PC-3 (cell line): ENCODE results near the gene BHLHE40. TPM values are rescaled to one million over a fixed set of nuclear protein-coding genes. Genes with fewer than 3 reads are reported as not detected.
"Not testable (repeated sequence)": the region's sequence is repeated elsewhere in the genome, so short reads cannot be mapped to it uniquely, and the experiment has no call there.

Experiments
- ATAC-seq: fragments of 200-7000 bp; cut with Tn5 transposase; 2 replicates; pipeline ENCODE4 v1.9.1; 2020; ENCODE audit warnings: mild to moderate bottlenecking, moderate library complexity
- BruUV-seq: library from RNA; stranded (reverse); fragments of 400-500 nt; replicated peaks from 2 replicates; lab custom pipeline; 2021; lab: Mats Ljungman, UMichigan
- CTCF ChIA-PET: fragments of 300-600 bp; sonication (Branson Sonifier 250); formaldehyde crosslinking; loops from one replicate; lab custom pipeline; 2022; ENCODE audit warnings: antibody characterized with exemption; lab: Charles Lee
- POLR2A ChIA-PET: fragments of 300-600 bp; sonication (Branson Sonifier 250); formaldehyde crosslinking; loops from one replicate; lab custom pipeline; 2022; ENCODE audit warnings: antibody characterized with exemption; ENCODE audit not compliant: unreplicated experiment; lab: Charles Lee
- DNase-seq: peaks from one replicate; pipeline ENCODE4 v3.0.0-alpha.2; 2015
- H2AFZ ChIP-seq: fragments of 300-600 bp; sonication (generic); 2 replicates; pipeline ENCODE4 v1.6.0; 2016; ENCODE audit warnings: antibody characterized with exemption, low read length
- H3F3A ChIP-seq: fragments of 300-600 bp; sonication (generic); one replicate; pipeline ENCODE4 v1.6.0; 2017; ENCODE audit warnings: antibody characterized with exemption, low read length, control low read depth, mild to moderate bottlenecking; ENCODE audit not compliant: unreplicated experiment
- H3K27ac ChIP-seq: fragments of 300-600 bp; sonication (generic); 2 replicates; pipeline ENCODE4 v1.5.1; 2016; ENCODE audit warnings: mild to moderate bottlenecking, low read length
- H3K27me3 ChIP-seq: fragments of 300-600 bp; sonication (generic); 2 replicates; pipeline ENCODE4 v1.6.1; 2016; ENCODE audit warnings: low read length, mixed read lengths
- H3K36me3 ChIP-seq: fragments of 300-600 bp; sonication (generic); 2 replicates; pipeline ENCODE4 v1.6.1; 2016; ENCODE audit warnings: low read depth, mixed run types, low read length, mixed read lengths
- H3K4me1 ChIP-seq: fragments of 300-600 bp; sonication (generic); 2 replicates; pipeline ENCODE4 v1.5.1; 2016; ENCODE audit warnings: low read length; ENCODE audit not compliant: insufficient read depth
- H3K4me2 ChIP-seq: fragments of 300-600 bp; sonication (generic); 2 replicates; pipeline ENCODE4 v1.6.0; 2016; ENCODE audit warnings: low read length
- H3K4me3 ChIP-seq: fragments of 300-600 bp; sonication (generic); 2 replicates; pipeline ENCODE4 v1.5.1; 2016; ENCODE audit warnings: mild to moderate bottlenecking, low read length, mixed read lengths
- H3K79me2 ChIP-seq: fragments of 300-600 bp; sonication (generic); 2 replicates; pipeline ENCODE4 v1.6.1; 2017; ENCODE audit warnings: low read length, mixed read lengths
- H3K9ac ChIP-seq: fragments of 300-600 bp; sonication (generic); 2 replicates; pipeline ENCODE4 v1.6.0; 2016; ENCODE audit warnings: mild to moderate bottlenecking, low read length
- H3K9me2 ChIP-seq: fragments of 300-600 bp; sonication (generic); replicated peaks from 2 replicates; pipeline ENCODE4 v1.6.1; 2016; ENCODE audit warnings: mixed run types, low read length, mixed read lengths
- H3K9me3 ChIP-seq: fragments of 300-600 bp; sonication (generic); 2 replicates; pipeline ENCODE4 v1.6.1; 2016; ENCODE audit warnings: low read length, mixed read lengths
- H4K20me1 ChIP-seq: fragments of 300-600 bp; sonication (generic); 2 replicates; pipeline ENCODE4 v1.6.1; 2016; ENCODE audit warnings: low read length, mixed read lengths
- EZH2 ChIP-seq: fragments of 300-600 bp; sonication (generic); IDR thresholded peaks from one replicate; pipeline ENCODE4 v1.6.1; 2017; ENCODE audit warnings: antibody characterized with exemption, mild to moderate bottlenecking, low read length; ENCODE audit not compliant: unreplicated experiment
- EZH2phosphoT487 ChIP-seq: fragments of 300-600 bp; sonication (generic); IDR thresholded peaks from 2 replicates; pipeline ENCODE4 v1.6.1; 2018; ENCODE audit warnings: mild to moderate bottlenecking, antibody characterized with exemption, low read length, borderline replicate concordance
- intact Hi-C: fragments of 100-400 bp; cut with micrococcal nuclease; formaldehyde crosslinking; loops from 2 replicates; pipeline ENCODE4 v1.9.0; 2023
- total RNA-seq: library from RNA; depleted of rRNA; stranded (reverse); fragments of >200 nt; gene quantifications from 2 replicates; pipeline ENCODE4 v1.2.3, GENCODE V29; 2014
- TF ChIP-seq, protein P1 (sequence below): fragments of 300-600 bp; sonication (generic); conservative IDR thresholded peaks from 2 replicates; pipeline ENCODE4 v1.5.1; 2017; ENCODE audit warnings: antibody characterized with exemption, low read depth, mild to moderate bottlenecking, low read length

Gene BHLHE40
- total RNA-seq, 1 experiment from 2014 or later = 256 TPM

DNA sequence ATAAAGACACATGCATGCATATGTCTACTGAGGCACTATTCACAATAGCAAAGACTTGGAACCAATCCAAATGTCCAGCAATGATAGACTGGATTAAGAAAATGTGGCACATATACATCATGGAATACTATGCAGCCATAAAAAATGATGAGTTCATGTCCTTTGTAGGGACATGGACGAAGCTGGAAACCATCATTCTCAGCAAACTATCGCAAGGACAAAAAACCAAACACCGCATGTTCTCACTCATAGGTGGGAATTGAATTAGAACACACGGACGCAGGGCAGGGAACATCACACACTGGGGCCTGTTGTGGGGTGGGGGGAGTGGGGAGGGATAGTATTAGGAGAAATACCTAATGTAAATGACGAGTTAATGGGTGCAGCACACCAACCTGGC, 7.8 kb upstream of the BHLHE40 start:
- H3K27me3 ChIP-seq, H3K9me2 ChIP-seq, ATAC-seq, H3K4me2 ChIP-seq, H3K27ac ChIP-seq, H3F3A ChIP-seq, H3K36me3 ChIP-seq, H3K9me3 ChIP-seq, DNase-seq, H2AFZ ChIP-seq, H3K4me1 ChIP-seq, CTCF ChIA-PET, H3K9ac ChIP-seq, H4K20me1 ChIP-seq, POLR2A ChIA-PET, BruUV-seq, H3K4me3 ChIP-seq, intact Hi-C loops, H3K79me2 ChIP-seq: not testable (repeated sequence)

DNA sequence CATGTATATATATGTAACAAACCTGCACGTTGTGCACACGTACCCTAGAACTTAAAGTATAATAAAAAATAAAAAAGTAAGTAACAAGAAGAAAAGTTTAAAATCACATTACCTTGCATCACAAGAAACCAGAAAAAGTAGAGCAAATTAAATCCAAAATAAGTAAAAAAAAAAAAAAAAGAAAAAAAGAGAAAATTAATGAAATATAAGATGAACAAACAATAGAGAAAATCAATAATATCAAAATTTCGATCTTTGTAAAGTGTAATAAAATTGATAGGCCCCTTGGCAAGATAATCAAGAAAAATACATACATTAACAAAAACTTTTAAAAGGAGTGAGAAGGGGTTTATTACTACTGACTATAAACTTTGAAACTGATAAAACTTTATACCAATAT, 7.4 kb upstream of the BHLHE40 start:
- Histone ChIP-seq H3K36me3 (no peaks in the 10 kb centered on the region), H3K27me3 (no peaks in the 10 kb centered on the region), H3K9me3 (no peaks in the 10 kb centered on the region), H3F3A (no peaks in the 10 kb centered on the region), H3K4me1 (peaks cover under 1% of the 10 kb centered on the region), H3K4me2 (no peak overlapping the region), H2AFZ (no peak overlapping the region), H4K20me1 (no peaks in the 10 kb centered on the region), H3K9me2 (no peaks in the 10 kb centered on the region), H3K27ac (no peak overlapping the region), H3K79me2 (no peaks in the 10 kb centered on the region), H3K4me3 (no peak overlapping the region), H3K9ac (no peak overlapping the region)
- TF ChIP-seq EZH2phosphoT487 = no peak
- TF ChIP-seq, protein P1, sequence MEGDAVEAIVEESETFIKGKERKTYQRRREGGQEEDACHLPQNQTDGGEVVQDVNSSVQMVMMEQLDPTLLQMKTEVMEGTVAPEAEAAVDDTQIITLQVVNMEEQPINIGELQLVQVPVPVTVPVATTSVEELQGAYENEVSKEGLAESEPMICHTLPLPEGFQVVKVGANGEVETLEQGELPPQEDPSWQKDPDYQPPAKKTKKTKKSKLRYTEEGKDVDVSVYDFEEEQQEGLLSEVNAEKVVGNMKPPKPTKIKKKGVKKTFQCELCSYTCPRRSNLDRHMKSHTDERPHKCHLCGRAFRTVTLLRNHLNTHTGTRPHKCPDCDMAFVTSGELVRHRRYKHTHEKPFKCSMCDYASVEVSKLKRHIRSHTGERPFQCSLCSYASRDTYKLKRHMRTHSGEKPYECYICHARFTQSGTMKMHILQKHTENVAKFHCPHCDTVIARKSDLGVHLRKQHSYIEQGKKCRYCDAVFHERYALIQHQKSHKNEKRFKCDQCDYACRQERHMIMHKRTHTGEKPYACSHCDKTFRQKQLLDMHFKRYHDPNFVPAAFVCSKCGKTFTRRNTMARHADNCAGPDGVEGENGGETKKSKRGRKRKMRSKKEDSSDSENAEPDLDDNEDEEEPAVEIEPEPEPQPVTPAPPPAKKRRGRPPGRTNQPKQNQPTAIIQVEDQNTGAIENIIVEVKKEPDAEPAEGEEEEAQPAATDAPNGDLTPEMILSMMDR = no peak
- CTCF ChIA-PET = interaction anchor here (0.6 kb wide), 1 partner anchor 47 kb away, joined by 3 read pairs; no protein-coding TSS in a partner anchor
- ATAC-seq (no peak), DNase-seq (no peak)
- BruUV-seq = no TSS peak
- intact Hi-C loops = no loop called here
- POLR2A ChIA-PET = no interaction called here

DNA sequence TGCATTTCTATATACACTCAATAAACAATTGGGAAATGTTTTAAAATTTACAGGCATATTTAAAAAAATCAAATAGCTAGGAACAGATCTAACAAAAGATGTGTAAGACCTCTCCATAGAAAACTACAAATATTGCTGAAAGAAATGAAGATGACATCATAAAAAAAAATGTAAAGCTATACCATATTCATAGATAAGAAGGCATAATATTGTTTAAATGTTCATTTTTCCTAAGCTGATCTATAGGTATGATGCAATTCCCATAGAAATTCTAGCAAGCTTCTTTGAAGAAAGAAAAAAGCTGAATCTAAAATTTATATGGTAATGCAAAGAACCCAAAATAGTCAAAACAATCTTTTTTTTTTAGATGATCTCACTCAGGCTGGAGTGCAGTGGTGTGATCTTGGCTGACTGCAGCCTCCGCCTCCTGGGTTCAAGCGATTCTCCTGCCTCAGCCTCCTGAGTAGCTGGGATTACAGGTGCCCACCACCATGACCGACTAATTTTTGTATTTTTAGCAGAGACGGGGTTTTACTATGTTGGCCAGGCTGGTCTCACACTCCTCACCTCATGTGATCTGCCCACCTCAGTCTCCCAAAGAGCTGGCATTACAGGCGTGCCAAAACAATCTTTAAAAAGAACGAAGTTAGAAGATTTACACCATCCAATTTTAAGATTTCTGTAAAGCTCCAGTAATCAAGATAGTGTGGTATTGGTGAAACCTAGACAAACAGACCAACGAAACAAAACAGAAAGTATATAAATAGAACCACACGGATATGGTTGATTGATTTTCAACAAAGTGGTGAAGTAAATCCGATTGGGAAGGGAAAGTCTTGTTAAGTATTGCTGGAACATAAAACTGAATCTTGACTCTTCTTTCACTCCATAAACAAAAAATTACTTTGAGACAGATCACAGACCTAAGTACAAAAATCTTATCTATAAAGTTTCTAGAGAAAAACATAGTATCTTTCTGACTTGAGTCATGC, 6.3 kb upstream of the BHLHE40 start:
- Histone ChIP-seq H3K4me2 (no peak overlapping the region), H2AFZ (no peak overlapping the region), H3K9me2 (no peaks in the 10 kb centered on the region), H3F3A (no peaks in the 10 kb centered on the region), H3K79me2 (no peaks in the 10 kb centered on the region), H4K20me1 (no peaks in the 10 kb centered on the region), H3K27ac (no peak overlapping the region), H3K4me1 (peaks cover 11% of the 10 kb centered on the region), H3K9ac (no peak overlapping the region), H3K36me3 (no peaks in the 10 kb centered on the region), H3K9me3 (no peaks in the 10 kb centered on the region), H3K4me3 (no peak overlapping the region), H3K27me3 (no peaks in the 10 kb centered on the region)
- BruUV-seq = no TSS peak
- intact Hi-C loops = no loop called here
- TF ChIP-seq EZH2 (no peak), EZH2phosphoT487 (no peak)
- TF ChIP-seq, protein P1 = no peak
- no peak for DNase-seq
- ChIA-PET POLR2A (no interaction called here), CTCF (interaction anchor here (0.6 kb wide), 1 partner anchor 252 kb away, joined by 3 read pairs; no protein-coding TSS in a partner anchor)
- ATAC-seq = no peak
